Fibroblast of skin of scalp (primary cell): ENCODE results near the gene FMR1.

Experiments used
- DNase-seq: peaks from one replicate; pipeline ENCODE4 v3.0.0-alpha.2; 2013

FMR1 gene

GRCh38 chrX:147916375-147916968 is 4.8 kb downstream of the FMR1 start:
- no peak for DNase-seq

GRCh38 chrX:147917700-147918695 is 6.3 kb downstream of the FMR1 start:
- DNase-seq = no peak

- no peak for DNase-seq
Observed at GRCh38 chrX:147920161-147920666, 8.5 kb downstream of the FMR1 start.

- DNase-seq = no peak
Observed at GRCh38 chrX:147923605-147924004, 11.9 kb downstream of the FMR1 start.

- DNase-seq = no peak
Observed at GRCh38 chrX:147927256-147927655, 15.5 kb downstream of the FMR1 start.

GRCh38 chrX:147933815-147934214 is 22.1 kb downstream of the FMR1 start:
- DNase-seq = no peak

- DNase-seq = no peak
Observed at GRCh38 chrX:147935156-147935758, 23.5 kb downstream of the FMR1 start.

GRCh38 chrX:147945286-147945685 is 33.6 kb downstream of the FMR1 start:
- DNase-seq = no peak

GRCh38 chrX:147948531-147948930 is 36.8 kb downstream of the FMR1 start:
- no peak for DNase-seq

- no peak for DNase-seq
Observed at GRCh38 chrX:147950352-147950751, 38.6 kb downstream of the FMR1 start.

GRCh38 chrX:147953976-147954375 is 42.3 kb downstream of the FMR1 start:
- DNase-seq = no peak

GRCh38 chrX:147957291-147957690 is 45.6 kb downstream of the FMR1 start:
- no peak for DNase-seq

GRCh38 chrX:147958291-147958690 is 46.6 kb downstream of the FMR1 start:
- peak; percentile 50 for DNase-seq

- no peak for DNase-seq
Observed at GRCh38 chrX:147960722-147961121, 49.0 kb downstream of the FMR1 start.

- no peak for DNase-seq
Observed at GRCh38 chrX:147962476-147962875, 50.8 kb downstream of the FMR1 start.

GRCh38 chrX:147978931-147979330 is 67.2 kb downstream of the FMR1 start:
- DNase-seq = no peak

GRCh38 chrX:147981038-147981752 is 69.5 kb downstream of the FMR1 start, which contains the start of gene FMR1NB:
Gene FMR1NB (plus strand): TSS chrX:147981337. CDS start chrX:147981403, 66 bp downstream.
- no peak for DNase-seq
